Activated CD4-positive, alpha-beta memory T cell treated with anti-CD3 and anti-CD28 coated beads, Interleukin-2, amount 10 ng/mL, durations not matched to agents 7 days and 5 days (primary cell): ENCODE data around the gene CTBP1. TPM values are rescaled to one million over a fixed set of nuclear protein-coding genes. Genes with fewer than 3 reads are reported as not detected.

Experiments
- CTCF ChIA-PET: fragments of 350-600 bp; sonication (Branson Sonifier 250); formaldehyde crosslinking; loops from one replicate; lab custom pipeline; 2021; ENCODE audit warnings: antibody characterized with exemption, inconsistent platforms; lab: Charles Lee
- POLR2A ChIA-PET: fragments of 350-600 bp; sonication (Branson Sonifier 250); formaldehyde crosslinking; loops from one replicate; lab custom pipeline; 2021; ENCODE audit warnings: antibody characterized with exemption; lab: Charles Lee
- DNase-seq: peaks from one replicate; pipeline ENCODE4 v3.0.0-alpha.2; 2020
- H3K27ac Mint-ChIP-seq: one replicate; pipeline ENCODE4 v1.8.0; 2021; ENCODE audit warnings: mild to moderate bottlenecking, mixed read lengths
- H3K27me3 Mint-ChIP-seq: one replicate; pipeline ENCODE4 v1.8.0; 2021; ENCODE audit warnings: mixed read lengths
- H3K36me3 Mint-ChIP-seq: one replicate; pipeline ENCODE4 v1.8.0; 2021; ENCODE audit warnings: low read depth, mixed read lengths
- H3K4me1 Mint-ChIP-seq: one replicate; pipeline ENCODE4 v1.8.0; 2021; ENCODE audit warnings: mixed read lengths
- H3K4me3 Mint-ChIP-seq: one replicate; pipeline ENCODE4 v1.8.0; 2021; ENCODE audit warnings: mild to moderate bottlenecking, mixed read lengths
- H3K9me3 Mint-ChIP-seq: one replicate; pipeline ENCODE4 v1.8.0; 2021; ENCODE audit warnings: mixed read lengths
- total RNA-seq, 2 experiments: library from RNA; stranded (reverse); gene quantifications; one replicate each; pipeline ENCODE4 v1.2.3, GENCODE V29; 2021

CTBP1 gene
- total RNA-seq, 2 experiments from 2014 or later, result 209 to 221 TPM

GRCh38 chr4:1247864-1248244 lies 1.1 kb downstream of the CTBP1 start:
- no peak for DNase-seq
- H3K27me3 Mint-ChIP-seq, result no peaks in the 10 kb centered on the region
- H3K4me3 Mint-ChIP-seq, result peak overlapping the region; percentile 89
- peak overlapping the region; percentile 88 for H3K27ac Mint-ChIP-seq
- ChIA-PET POLR2A (interaction anchor here (0.8 to 9.5 kb wide), 28 partner anchors 9 to 1124 kb away, joined by 3 to 120 read pairs (median 6); partner anchors contain the start of genes GAK, MAEA, NSD2 and SLBP), CTCF (interaction anchor here (0.8 to 9.0 kb wide), 7 partner anchors 15 to 117 kb away, joined by 3 to 63 read pairs (median 4); partner anchors contain the start of gene UVSSA)
- peaks cover 67% of the 10 kb centered on the region for H3K4me1 Mint-ChIP-seq
- H3K9me3 Mint-ChIP-seq, result peaks cover 3% of the 10 kb centered on the region
- H3K36me3 Mint-ChIP-seq, result peaks cover 42% of the 10 kb centered on the region

GRCh38 chr4:1246901-1247863 lies 1.7 kb downstream of the CTBP1 start:
- ChIA-PET POLR2A (interaction anchor here (0.8 to 9.5 kb wide), 20 partner anchors 8 to 1123 kb away, joined by 3 to 120 read pairs (median 5); partner anchors contain the start of genes GAK, MAEA, SLBP and TMEM175), CTCF (interaction anchor here (0.8 to 9.0 kb wide), 6 partner anchors 21 to 116 kb away, joined by 4 to 63 read pairs (median 7); partner anchors contain the start of gene UVSSA)
- peaks cover 3% of the 10 kb centered on the region for H3K9me3 Mint-ChIP-seq
- no peaks in the 10 kb centered on the region for H3K27me3 Mint-ChIP-seq
- peaks cover 64% of the 10 kb centered on the region for H3K4me1 Mint-ChIP-seq
- DNase-seq, result peak; percentile 27
- H3K4me3 Mint-ChIP-seq, result peak overlapping the region; percentile 89
- peaks cover 36% of the 10 kb centered on the region for H3K36me3 Mint-ChIP-seq
- peak overlapping the region; percentile 88 for H3K27ac Mint-ChIP-seq

GRCh38 chr4:1246111-1246881 lies 2.6 kb downstream of the CTBP1 start:
- peaks cover 55% of the 10 kb centered on the region for H3K4me1 Mint-ChIP-seq
- ChIA-PET CTCF (interaction anchor here (1.6 to 9.0 kb wide), 3 partner anchors 22 to 79 kb away, joined by 7 to 63 read pairs (median 12); no protein-coding TSS in a partner anchor), POLR2A (interaction anchor here (1.0 to 9.5 kb wide), 10 partner anchors 7 to 101 kb away, joined by 4 to 120 read pairs (median 30); partner anchors contain the start of genes MAEA and UVSSA)
- H3K27ac Mint-ChIP-seq, result peak overlapping the region; percentile 88
- no peaks in the 10 kb centered on the region for H3K9me3 Mint-ChIP-seq
- no peaks in the 10 kb centered on the region for H3K27me3 Mint-ChIP-seq
- H3K4me3 Mint-ChIP-seq, result peak overlapping the region; percentile 89
- peaks cover 31% of the 10 kb centered on the region for H3K36me3 Mint-ChIP-seq
- DNase-seq, result no peak

GRCh38 chr4:1245481-1246051 lies 3.4 kb downstream of the CTBP1 start:
- POLR2A ChIA-PET, result no interaction called here
- peaks cover 48% of the 10 kb centered on the region for H3K4me1 Mint-ChIP-seq

GRCh38 chr4:1244978-1245471 lies 3.9 kb downstream of the CTBP1 start:
- CTCF ChIA-PET, result interaction anchor here (2.2 kb wide), 1 partner anchor 78 kb away, joined by 12 read pairs; no protein-coding TSS in a partner anchor
- no peak for DNase-seq

More at GRCh38 chr4:1245481-1246051, 3.4 kb downstream of the CTBP1 start:
- CTCF ChIA-PET, result interaction anchor here (2.2 kb wide), 1 partner anchor 79 kb away, joined by 12 read pairs; no protein-coding TSS in a partner anchor
- Mint-ChIP-seq H3K36me3 (peaks cover 31% of the 10 kb centered on the region), H3K27me3 (no peaks in the 10 kb centered on the region), H3K4me3 (peak overlapping the region; percentile 32), H3K27ac (peak overlapping the region; percentile 60), H3K9me3 (no peaks in the 10 kb centered on the region)
- DNase-seq, result no peak

GRCh38 chr4:1244081-1244977 lies 4.6 kb downstream of the CTBP1 start:
- DNase-seq, result no peak
- no peaks in the 10 kb centered on the region for H3K9me3 Mint-ChIP-seq
- peaks cover 38% of the 10 kb centered on the region for H3K4me1 Mint-ChIP-seq
- no peak overlapping the region for H3K4me3 Mint-ChIP-seq
- ChIA-PET CTCF (interaction anchor here (2.2 kb wide), 1 partner anchor 77 kb away, joined by 12 read pairs; no protein-coding TSS in a partner anchor), POLR2A (no interaction called here)
- no peaks in the 10 kb centered on the region for H3K27me3 Mint-ChIP-seq
- H3K36me3 Mint-ChIP-seq, result peaks cover 25% of the 10 kb centered on the region
- no peak overlapping the region for H3K27ac Mint-ChIP-seq

More at GRCh38 chr4:1244978-1245471, 3.9 kb downstream of the CTBP1 start:
- H3K27me3 Mint-ChIP-seq, result no peaks in the 10 kb centered on the region
- H3K4me3 Mint-ChIP-seq, result peak overlapping the region; percentile 32
- no peaks in the 10 kb centered on the region for H3K9me3 Mint-ChIP-seq
- peaks cover 43% of the 10 kb centered on the region for H3K4me1 Mint-ChIP-seq
- H3K36me3 Mint-ChIP-seq, result peaks cover 26% of the 10 kb centered on the region
- peak overlapping the region; percentile 60 for H3K27ac Mint-ChIP-seq
- POLR2A ChIA-PET, result no interaction called here

- H3K27ac Mint-ChIP-seq, result no peak overlapping the region
- H3K9me3 Mint-ChIP-seq, result no peaks in the 10 kb centered on the region
- no peaks in the 10 kb centered on the region for H3K27me3 Mint-ChIP-seq
- DNase-seq, result no peak
- CTCF ChIA-PET, result no interaction called here
- peaks cover 29% of the 10 kb centered on the region for H3K36me3 Mint-ChIP-seq
- H3K4me3 Mint-ChIP-seq, result no peak overlapping the region
- H3K4me1 Mint-ChIP-seq, result peaks cover 38% of the 10 kb centered on the region
- POLR2A ChIA-PET, result no interaction called here
Measured at GRCh38 chr4:1243451-1244080, 5.4 kb downstream of the CTBP1 start.

GRCh38 chr4:1242506-1243450 lies 6.2 kb downstream of the CTBP1 start:
- DNase-seq, result no peak
- H3K9me3 Mint-ChIP-seq, result no peaks in the 10 kb centered on the region
- no peak overlapping the region for H3K4me3 Mint-ChIP-seq
- H3K4me1 Mint-ChIP-seq, result peaks cover 38% of the 10 kb centered on the region
- no peak overlapping the region for H3K27ac Mint-ChIP-seq
- H3K36me3 Mint-ChIP-seq, result peaks cover 34% of the 10 kb centered on the region
- ChIA-PET CTCF (no interaction called here), POLR2A (no interaction called here)
- H3K27me3 Mint-ChIP-seq, result no peaks in the 10 kb centered on the region

GRCh38 chr4:1241936-1242505 lies 6.9 kb downstream of the CTBP1 start:
- peaks cover 37% of the 10 kb centered on the region for H3K4me1 Mint-ChIP-seq
- H3K4me3 Mint-ChIP-seq, result no peak overlapping the region
- no peak for DNase-seq
- peaks cover 32% of the 10 kb centered on the region for H3K36me3 Mint-ChIP-seq
- no peaks in the 10 kb centered on the region for H3K9me3 Mint-ChIP-seq
- H3K27ac Mint-ChIP-seq, result no peak overlapping the region
- ChIA-PET CTCF (no interaction called here), POLR2A (interaction anchor here (1.8 kb wide), 1 partner anchor 8 kb away, joined by 4 read pairs; no protein-coding TSS in a partner anchor)
- H3K27me3 Mint-ChIP-seq, result no peaks in the 10 kb centered on the region

GRCh38 chr4:1241466-1241935 lies 7.4 kb downstream of the CTBP1 start:
- H3K27me3 Mint-ChIP-seq, result no peaks in the 10 kb centered on the region
- H3K27ac Mint-ChIP-seq, result no peak overlapping the region
- no peaks in the 10 kb centered on the region for H3K9me3 Mint-ChIP-seq
- ChIA-PET CTCF (no interaction called here), POLR2A (interaction anchor here (1.8 kb wide), 1 partner anchor 8 kb away, joined by 4 read pairs; no protein-coding TSS in a partner anchor)
- DNase-seq, result no peak
- H3K36me3 Mint-ChIP-seq, result peaks cover 27% of the 10 kb centered on the region
- peaks cover 32% of the 10 kb centered on the region for H3K4me1 Mint-ChIP-seq
- no peak overlapping the region for H3K4me3 Mint-ChIP-seq
